PFSK-1 (cell line): Measurements from ENCODE around the gene SPOCK3.

Source experiments
- FOXP2 ChIP-seq: optimal IDR thresholded peaks from 2 replicates; pipeline ENCODE3; 2011; ENCODE audit warnings: borderline replicate concordance, control low read depth, inconsistent platforms; ENCODE audit not compliant: insufficient read depth; ENCODE audit errors: extremely low read length, extremely low read depth
- POLR2AphosphoS5 ChIP-seq: IDR thresholded peaks from 2 replicates; pipeline ENCODE4 v1.6.1; 2012; ENCODE audit warnings: low read depth, mild to moderate bottlenecking, control low read depth, low read length, moderate library complexity
- REST ChIP-seq, 2 experiments: IDR thresholded peaks; 2 replicates each; pipeline versions ENCODE4 v1.6.1 to v1.8.0; 2011 to 2012; ENCODE audit warnings: low read depth in 2 of 2, low read length in 2 of 2, control low read depth in 1 of 2, inconsistent platforms in 1 of 2, mild to moderate bottlenecking in 1 of 2, moderate library complexity in 1 of 2; ENCODE audit not compliant: insufficient read depth in 1 of 2
- SIN3A ChIP-seq: IDR thresholded peaks from 2 replicates; pipeline ENCODE4 v1.6.1; 2012; ENCODE audit warnings: mild to moderate bottlenecking, low read length, moderate library complexity, borderline replicate concordance; ENCODE audit not compliant: insufficient read depth
- TAF1 ChIP-seq: IDR thresholded peaks from 2 replicates; pipeline ENCODE4 v1.6.1; 2012; ENCODE audit warnings: low read length, control low read depth, borderline replicate concordance; ENCODE audit not compliant: insufficient read depth

SPOCK3 gene

GRCh38 chr4:167114416-167114971, 119.8 kb downstream of the SPOCK3 start:
- no peak for TF ChIP-seq TAF1
- TF ChIP-seq REST (IDR thresholded peaks at IDR 0.05; ENCODE audit: insufficient read depth in 1 of 2, low read depth in 2 of 2, low read length in 2 of 2) = no peak

DNA sequence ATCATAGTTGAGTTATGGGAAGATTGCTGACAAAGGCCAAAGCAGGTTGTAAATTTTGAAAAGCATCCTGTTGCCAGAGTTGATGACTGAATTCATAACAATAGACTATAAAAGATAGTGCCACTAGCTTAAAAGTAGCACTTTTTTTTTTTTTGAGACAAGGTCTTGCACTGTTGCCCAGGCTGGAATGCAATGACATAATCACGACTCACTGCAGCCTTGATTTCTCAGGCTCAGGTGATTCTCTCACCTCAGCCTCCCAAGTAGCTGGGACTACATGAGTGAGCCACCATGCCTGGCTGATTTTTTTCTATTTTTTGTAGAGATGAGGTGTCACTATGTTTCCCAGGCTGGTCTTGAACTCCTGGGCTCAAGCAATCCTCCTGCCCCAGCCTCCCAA, 122.7 kb downstream of the SPOCK3 start:
- TF ChIP-seq TAF1 (no peak), SIN3A (no peak), POLR2AphosphoS5 (no peak)

GRCh38 chr4:167111092-167111491, 123.2 kb downstream of the SPOCK3 start:
- TF ChIP-seq TAF1 = no peak
- no peak for TF ChIP-seq REST (IDR thresholded peaks at IDR 0.05; ENCODE audit: insufficient read depth in 1 of 2, low read depth in 2 of 2, low read length in 2 of 2)
- no peak for TF ChIP-seq POLR2AphosphoS5
- no peak for TF ChIP-seq FOXP2
- no peak for TF ChIP-seq SIN3A

DNA sequence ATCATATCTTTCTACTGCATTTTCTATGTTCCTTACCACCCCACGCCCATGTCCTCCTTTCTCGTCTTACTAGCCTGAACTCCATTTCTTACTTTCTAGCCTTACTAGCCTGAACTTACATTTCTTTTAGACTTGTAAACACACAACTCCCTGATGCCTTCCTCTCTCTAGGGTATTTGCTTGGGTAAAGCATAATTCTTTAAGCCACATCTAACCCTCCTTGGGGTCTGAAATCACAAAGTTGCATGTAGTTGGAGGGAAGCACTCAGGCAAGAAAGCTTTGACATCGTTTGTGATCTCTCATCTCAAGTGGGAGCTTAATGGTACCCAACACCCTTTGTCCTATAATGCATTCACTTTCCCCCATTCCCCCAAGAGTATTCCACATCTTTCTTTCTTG, 124.4 kb downstream of the SPOCK3 start:
- TF ChIP-seq POLR2AphosphoS5 = no peak
- TF ChIP-seq FOXP2 = no peak
- no peak for TF ChIP-seq SIN3A
- TF ChIP-seq REST (IDR thresholded peaks at IDR 0.05; ENCODE audit: insufficient read depth in 1 of 2, low read depth in 2 of 2, low read length in 2 of 2) = no peak
- no peak for TF ChIP-seq TAF1

- TF ChIP-seq FOXP2 (no peak), REST (IDR thresholded peaks at IDR 0.05; ENCODE audit: insufficient read depth in 1 of 2, low read depth in 2 of 2, low read length in 2 of 2) (peak in 1 of 2 experiments; percentile 27; a peak in 1 of 4 replicates)
Measured at GRCh38 chr4:167105857-167106256, 128.4 kb downstream of the SPOCK3 start.
